CD14-positive monocyte (primary cell): ENCODE measurements around the gene CNGB1. TPM values are rescaled to one million over a fixed set of nuclear protein-coding genes. Genes with fewer than 3 reads are reported as not detected.

Experiments
- DNase-seq, 3 donors: peaks; one replicate each; pipeline ENCODE4 v3.0.0-alpha.2; 2011 to 2022
- H2AFZ ChIP-seq: 2 replicates; pipeline ENCODE4 v1.6.0; 2012; ENCODE audit warnings: mild to moderate bottlenecking, low read depth, low read length, inconsistent platforms; ENCODE audit not compliant: insufficient read depth, poor library complexity, severe bottlenecking
- H3K27ac ChIP-seq, 2 donors: 1 replicate in 1 of 2; 2 replicates in 1 of 2; pipeline ENCODE4 v1.5.1; 2012 to 2013; ENCODE audit warnings: low read length in 2 of 2, control low read depth in 1 of 2, inconsistent platforms in 1 of 2, low read depth in 1 of 2, mild to moderate bottlenecking in 1 of 2
- H3K27me3 ChIP-seq, 2 donors: one replicate each; pipeline versions ENCODE4 v1.6.0 to v1.6.1; 2011 to 2013; ENCODE audit warnings: low read length in 2 of 2; ENCODE audit not compliant: control insufficient read depth in 2 of 2, insufficient read depth in 2 of 2
- H3K36me3 ChIP-seq, 2 donors: replicated peaks in 1 of 2; 1 replicate in 1 of 2; 2 replicates in 1 of 2; pipeline versions ENCODE4 v1.5.1 to v1.6.1; 2012 to 2013; ENCODE audit warnings: low read length in 2 of 2, control low read depth in 1 of 2, inconsistent platforms in 1 of 2, mild to moderate bottlenecking in 1 of 2; ENCODE audit not compliant: insufficient read depth in 2 of 2, control insufficient read depth in 1 of 2
- H3K4me1 ChIP-seq, 2 donors: 1 replicate in 1 of 2; 2 replicates in 1 of 2; pipeline versions ENCODE4 v1.5.1 to v1.6.1; 2012 to 2013; ENCODE audit warnings: low read length in 2 of 2, control low read depth in 1 of 2, inconsistent platforms in 1 of 2, mild to moderate bottlenecking in 1 of 2, moderate library complexity in 1 of 2; ENCODE audit not compliant: insufficient read depth in 2 of 2, control insufficient read depth in 1 of 2
- H3K4me2 ChIP-seq: replicated peaks from 2 replicates; pipeline ENCODE3; 2012; ENCODE audit warnings: low read length, moderate library complexity, mild to moderate bottlenecking; ENCODE audit not compliant: poor library complexity, severe bottlenecking; ENCODE audit errors: extremely low read depth
- H3K4me3 ChIP-seq, 3 experiments: fragments of 200-600 bp in 1 of 3; sonication (generic) in 1 of 3; replicated peaks in 1 of 3; 1 replicate in 2 of 3; 2 replicates in 1 of 3; pipeline ENCODE4 v1.5.1; 2011 to 2013; ENCODE audit warnings: low read length in 3 of 3, mild to moderate bottlenecking in 3 of 3, control low read depth in 2 of 3, low read depth in 2 of 3, inconsistent platforms in 1 of 3, moderate library complexity in 1 of 3
- H3K79me2 ChIP-seq: 2 replicates; pipeline ENCODE4 v1.6.0; 2012; ENCODE audit warnings: mild to moderate bottlenecking, control low read depth, inconsistent platforms, low read length, moderate library complexity; ENCODE audit not compliant: insufficient read depth
- H3K9ac ChIP-seq: 2 replicates; pipeline ENCODE4 v1.6.0; 2017; ENCODE audit warnings: low read length, mild to moderate bottlenecking; ENCODE audit not compliant: insufficient read depth, poor library complexity, severe bottlenecking
- H3K9me3 ChIP-seq, 2 donors: replicated peaks in 1 of 2; 1 replicate in 1 of 2; 2 replicates in 1 of 2; pipeline versions ENCODE4 v1.5.1 to v1.6.1; 2012 to 2013; ENCODE audit warnings: low read length in 2 of 2, control low read depth in 1 of 2; ENCODE audit not compliant: control insufficient read depth in 1 of 2, insufficient read depth in 1 of 2
- H4K20me1 ChIP-seq: 2 replicates; pipeline ENCODE4 v1.6.0; 2012; ENCODE audit warnings: mild to moderate bottlenecking, low read length, control low read depth, moderate library complexity; ENCODE audit not compliant: insufficient read depth
- H3K27ac Mint-ChIP-seq, 7 donors: one replicate each; pipeline ENCODE4 v1.8.0; 2020; ENCODE audit warnings: mild to moderate bottlenecking in 7 of 7, mixed read lengths in 7 of 7, moderate library complexity in 6 of 7, inconsistent platforms in 2 of 7
- H3K27me3 Mint-ChIP-seq, 3 donors: one replicate each; pipeline ENCODE4 v1.8.0; 2021 to 2022; ENCODE audit warnings: low read depth in 3 of 3, mild to moderate bottlenecking in 3 of 3, mixed read lengths in 3 of 3, moderate library complexity in 3 of 3, inconsistent platforms in 1 of 3
- H3K36me3 Mint-ChIP-seq, 2 donors: one replicate each; pipeline ENCODE4 v1.8.0; 2020; ENCODE audit warnings: mixed read lengths in 2 of 2, inconsistent platforms in 1 of 2, mild to moderate bottlenecking in 1 of 2
- H3K4me1 Mint-ChIP-seq: one replicate; pipeline ENCODE4 v1.8.0; 2020; ENCODE audit warnings: mild to moderate bottlenecking, mixed read lengths
- H3K4me3 Mint-ChIP-seq, 2 donors: one replicate each; pipeline ENCODE4 v1.8.0; 2020; ENCODE audit warnings: mild to moderate bottlenecking in 2 of 2, mixed read lengths in 2 of 2, moderate library complexity in 1 of 2
- H3K9me3 Mint-ChIP-seq, 7 donors: one replicate each; pipeline ENCODE4 v1.8.0; 2020 to 2022; ENCODE audit warnings: mixed read lengths in 7 of 7, mild to moderate bottlenecking in 6 of 7, moderate library complexity in 6 of 7, inconsistent platforms in 2 of 7
- WGBS: methylation state at CpG from one replicate; pipeline ENCODE4 v1.1.5; 2013; ENCODE audit warnings: missing lambda C conversion rate; ENCODE audit not compliant: insufficient coverage; 5-methylcytosine and 5-hydroxymethylcytosine counted together
- intact Hi-C, 2 donors: fragments of 100-400 bp; cut with micrococcal nuclease; formaldehyde crosslinking; loops; one replicate each; pipeline versions ENCODE4 v1.15.0 to v1.15.1; 2023
- polyA plus RNA-seq, 3 donors: library from polyadenylated mRNA; depleted of rRNA in 1 of 3; unstranded in 2 of 3; stranded (reverse) in 1 of 3; fragments of 300-500 nt in 2 of 3; fragments of >200 nt in 1 of 3; fragmentation: Illumina TruSeq in 2 of 3; gene quantifications; 1 replicate in 2 of 3; 2 replicates in 1 of 3; pipeline ENCODE4 v1.2.3, GENCODE V29; 2012 to 2021
- TF ChIP-seq, protein P1 (sequence below): fragments of 200-600 bp; IDR thresholded peaks from one replicate; pipeline ENCODE4 v1.8.0; 2022; ENCODE audit warnings: antibody characterized with exemption, mild to moderate bottlenecking

Gene CNGB1
- polyA plus RNA-seq, 3 donors, result not detected

DNA sequence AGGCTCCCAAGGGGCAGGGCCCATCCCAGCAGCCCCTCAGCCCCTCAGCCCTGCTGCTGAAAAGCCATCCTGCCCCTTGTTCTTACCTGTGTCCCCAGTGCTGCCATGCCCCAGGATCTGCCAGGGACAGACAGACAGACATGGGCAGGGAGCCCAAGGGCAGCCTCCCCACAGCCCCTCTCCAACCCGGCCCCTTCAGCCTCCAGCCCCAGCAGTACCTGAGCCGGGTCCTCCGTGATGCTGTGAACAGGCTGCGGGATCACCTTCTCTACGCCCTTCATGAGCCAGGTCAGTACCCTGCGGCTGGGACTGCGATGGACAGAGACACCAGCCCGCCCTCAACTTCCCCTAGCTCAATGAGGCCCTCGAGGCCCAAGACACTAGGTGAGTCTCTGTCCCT, 8.2 kb downstream of the CNGB1 start:
- Histone ChIP-seq H3K9ac (no peak overlapping the region), H3K27me3 (no peaks in the 10 kb centered on the region), H3K9me3 (no peaks in the 10 kb centered on the region), H3K79me2 (no peaks in the 10 kb centered on the region), H4K20me1 (no peaks in the 10 kb centered on the region), H3K36me3 (no peaks in the 10 kb centered on the region), H3K4me1 (no peaks in the 10 kb centered on the region), H3K4me2 (no peak overlapping the region), H3K4me3 (no peak overlapping the region), H2AFZ (no peak overlapping the region), H3K27ac (no peak overlapping the region)
- WGBS, result 78% methylated on average over 6 of the region's 9 CpGs
- Mint-ChIP-seq H3K27ac (peak overlapping the region in 1 of 7 donors; percentile 20), H3K9me3 (no peaks in the 10 kb centered on the region), H3K27me3 (peaks cover 0 to 9% (median 2%) of the 10 kb centered on the region in 3 donors), H3K4me3 (no peak overlapping the region), H3K36me3 (no peaks in the 10 kb centered on the region), H3K4me1 (no peaks in the 10 kb centered on the region)
- TF ChIP-seq, protein P1, sequence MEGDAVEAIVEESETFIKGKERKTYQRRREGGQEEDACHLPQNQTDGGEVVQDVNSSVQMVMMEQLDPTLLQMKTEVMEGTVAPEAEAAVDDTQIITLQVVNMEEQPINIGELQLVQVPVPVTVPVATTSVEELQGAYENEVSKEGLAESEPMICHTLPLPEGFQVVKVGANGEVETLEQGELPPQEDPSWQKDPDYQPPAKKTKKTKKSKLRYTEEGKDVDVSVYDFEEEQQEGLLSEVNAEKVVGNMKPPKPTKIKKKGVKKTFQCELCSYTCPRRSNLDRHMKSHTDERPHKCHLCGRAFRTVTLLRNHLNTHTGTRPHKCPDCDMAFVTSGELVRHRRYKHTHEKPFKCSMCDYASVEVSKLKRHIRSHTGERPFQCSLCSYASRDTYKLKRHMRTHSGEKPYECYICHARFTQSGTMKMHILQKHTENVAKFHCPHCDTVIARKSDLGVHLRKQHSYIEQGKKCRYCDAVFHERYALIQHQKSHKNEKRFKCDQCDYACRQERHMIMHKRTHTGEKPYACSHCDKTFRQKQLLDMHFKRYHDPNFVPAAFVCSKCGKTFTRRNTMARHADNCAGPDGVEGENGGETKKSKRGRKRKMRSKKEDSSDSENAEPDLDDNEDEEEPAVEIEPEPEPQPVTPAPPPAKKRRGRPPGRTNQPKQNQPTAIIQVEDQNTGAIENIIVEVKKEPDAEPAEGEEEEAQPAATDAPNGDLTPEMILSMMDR, result no peak
- intact Hi-C loops, result no loop called here
- DNase-seq, result no peak

DNA sequence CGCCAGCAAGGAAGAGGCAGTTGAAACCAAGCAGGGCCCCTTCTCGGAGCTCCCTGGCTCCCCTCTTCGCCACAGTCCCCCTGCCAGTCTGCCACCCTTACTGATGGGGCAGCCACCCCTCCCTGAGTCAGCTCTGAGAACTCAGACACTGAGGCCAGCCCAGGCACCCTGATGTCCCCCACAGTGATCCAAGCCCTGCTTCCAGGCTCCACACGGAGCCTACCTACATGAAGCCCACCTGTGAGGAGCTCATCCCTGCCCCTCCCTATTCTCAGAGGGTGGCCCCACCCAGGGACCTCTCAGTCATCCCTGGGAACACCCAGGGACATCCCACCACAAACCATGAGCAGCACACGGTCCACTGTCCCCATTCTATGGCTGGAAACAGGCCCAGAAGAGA, 8.9 kb downstream of the CNGB1 start:
- Mint-ChIP-seq H3K4me3 (no peak overlapping the region), H3K27me3 (peaks cover 0 to 7% (median 2%) of the 10 kb centered on the region in 3 donors), H3K27ac (no peak overlapping the region), H3K36me3 (no peaks in the 10 kb centered on the region), H3K9me3 (no peaks in the 10 kb centered on the region), H3K4me1 (no peaks in the 10 kb centered on the region)
- Histone ChIP-seq H4K20me1 (no peaks in the 10 kb centered on the region), H3K4me3 (no peak overlapping the region), H3K27me3 (no peaks in the 10 kb centered on the region), H3K36me3 (no peaks in the 10 kb centered on the region), H3K9ac (no peak overlapping the region), H3K27ac (no peak overlapping the region), H2AFZ (no peak overlapping the region), H3K79me2 (no peaks in the 10 kb centered on the region), H3K4me2 (no peak overlapping the region), H3K4me1 (no peaks in the 10 kb centered on the region), H3K9me3 (no peaks in the 10 kb centered on the region)
- WGBS, result 85% methylated on average over 5 of the region's 5 CpGs
- TF ChIP-seq, protein P1, result no peak
- no peak for DNase-seq
- intact Hi-C loops, result no loop called here
